ENCODE data around the gene TAS2R3.

The TAS2R3 gene, protein sequence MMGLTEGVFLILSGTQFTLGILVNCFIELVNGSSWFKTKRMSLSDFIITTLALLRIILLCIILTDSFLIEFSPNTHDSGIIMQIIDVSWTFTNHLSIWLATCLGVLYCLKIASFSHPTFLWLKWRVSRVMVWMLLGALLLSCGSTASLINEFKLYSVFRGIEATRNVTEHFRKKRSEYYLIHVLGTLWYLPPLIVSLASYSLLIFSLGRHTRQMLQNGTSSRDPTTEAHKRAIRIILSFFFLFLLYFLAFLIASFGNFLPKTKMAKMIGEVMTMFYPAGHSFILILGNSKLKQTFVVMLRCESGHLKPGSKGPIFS

DNA sequence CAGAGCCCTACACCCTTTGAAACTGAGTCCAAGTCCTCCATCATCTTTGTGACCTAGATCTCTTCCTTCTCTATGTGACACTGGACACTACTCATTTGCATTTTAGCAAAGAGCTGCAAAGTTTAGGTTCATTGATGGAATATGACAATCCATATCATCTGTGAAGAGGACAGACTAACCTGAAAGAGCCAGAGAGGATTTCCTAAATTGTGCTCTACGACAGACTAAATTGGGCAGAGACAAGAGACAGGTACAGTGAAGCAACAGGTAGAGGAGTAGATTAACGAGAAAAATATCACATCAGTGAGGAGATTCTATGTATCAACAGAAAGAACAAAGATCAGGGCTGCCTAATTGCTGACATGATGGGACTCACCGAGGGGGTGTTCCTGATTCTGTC lies at the start of gene TAS2R3:
TSS of gene TAS2R3 (plus strand) at position 301 of the 400 bp plus-strand sequence. CDS start at position 363, 62 bp downstream.
- no peak within 1 kb of the TSS for H3K27ac ChIP-seq
- TF ChIP-seq, protein P1, sequence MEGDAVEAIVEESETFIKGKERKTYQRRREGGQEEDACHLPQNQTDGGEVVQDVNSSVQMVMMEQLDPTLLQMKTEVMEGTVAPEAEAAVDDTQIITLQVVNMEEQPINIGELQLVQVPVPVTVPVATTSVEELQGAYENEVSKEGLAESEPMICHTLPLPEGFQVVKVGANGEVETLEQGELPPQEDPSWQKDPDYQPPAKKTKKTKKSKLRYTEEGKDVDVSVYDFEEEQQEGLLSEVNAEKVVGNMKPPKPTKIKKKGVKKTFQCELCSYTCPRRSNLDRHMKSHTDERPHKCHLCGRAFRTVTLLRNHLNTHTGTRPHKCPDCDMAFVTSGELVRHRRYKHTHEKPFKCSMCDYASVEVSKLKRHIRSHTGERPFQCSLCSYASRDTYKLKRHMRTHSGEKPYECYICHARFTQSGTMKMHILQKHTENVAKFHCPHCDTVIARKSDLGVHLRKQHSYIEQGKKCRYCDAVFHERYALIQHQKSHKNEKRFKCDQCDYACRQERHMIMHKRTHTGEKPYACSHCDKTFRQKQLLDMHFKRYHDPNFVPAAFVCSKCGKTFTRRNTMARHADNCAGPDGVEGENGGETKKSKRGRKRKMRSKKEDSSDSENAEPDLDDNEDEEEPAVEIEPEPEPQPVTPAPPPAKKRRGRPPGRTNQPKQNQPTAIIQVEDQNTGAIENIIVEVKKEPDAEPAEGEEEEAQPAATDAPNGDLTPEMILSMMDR (conservative IDR thresholded peaks at IDR 0.05) = no peak

DNA sequence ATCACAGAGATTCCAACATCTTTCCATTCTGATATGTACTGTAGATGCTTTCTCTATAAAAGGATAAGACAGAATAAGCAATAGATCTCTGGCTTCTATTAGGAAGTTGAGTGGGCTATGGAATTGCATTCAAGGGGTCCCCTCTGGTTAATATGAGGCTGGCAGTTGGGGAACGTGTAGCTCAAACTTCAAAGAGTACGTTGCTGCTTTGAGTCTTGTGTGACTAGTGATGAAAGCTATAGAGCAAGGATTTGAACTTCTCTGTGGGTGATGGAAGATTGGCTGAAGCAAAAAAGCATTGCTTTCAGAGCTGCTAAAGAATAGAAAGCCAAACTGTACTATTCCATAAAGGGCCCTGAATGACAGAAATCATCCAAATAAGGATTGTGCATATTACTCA lies 49.3 kb upstream of the TAS2R3 start:
- TF ChIP-seq, protein P1 (conservative IDR thresholded peaks at IDR 0.05) = no peak
- H3K27ac ChIP-seq = no peak overlapping the region

DNA sequence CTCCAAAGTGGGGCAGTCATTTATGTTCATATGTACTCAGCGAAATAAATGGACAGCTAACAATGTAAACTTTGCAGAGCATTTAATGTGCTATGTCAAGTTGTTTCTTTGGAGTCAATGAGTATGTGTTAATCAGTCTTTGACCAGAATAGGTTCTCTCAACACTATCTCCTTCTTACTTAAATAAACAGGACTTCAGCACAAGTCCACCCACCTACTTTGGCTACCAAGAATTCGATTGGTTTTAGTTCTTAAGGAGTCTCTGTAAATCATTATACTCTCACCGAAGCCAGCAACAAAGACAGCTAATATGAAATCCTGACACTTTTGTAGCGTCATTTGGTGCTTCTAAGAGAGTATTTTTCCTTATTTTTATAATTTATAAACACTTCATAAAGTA lies 48.9 kb upstream of the TAS2R3 start:
- TF ChIP-seq, protein P1 (conservative IDR thresholded peaks at IDR 0.05) = no peak
- no peak overlapping the region for H3K27ac ChIP-seq

DNA sequence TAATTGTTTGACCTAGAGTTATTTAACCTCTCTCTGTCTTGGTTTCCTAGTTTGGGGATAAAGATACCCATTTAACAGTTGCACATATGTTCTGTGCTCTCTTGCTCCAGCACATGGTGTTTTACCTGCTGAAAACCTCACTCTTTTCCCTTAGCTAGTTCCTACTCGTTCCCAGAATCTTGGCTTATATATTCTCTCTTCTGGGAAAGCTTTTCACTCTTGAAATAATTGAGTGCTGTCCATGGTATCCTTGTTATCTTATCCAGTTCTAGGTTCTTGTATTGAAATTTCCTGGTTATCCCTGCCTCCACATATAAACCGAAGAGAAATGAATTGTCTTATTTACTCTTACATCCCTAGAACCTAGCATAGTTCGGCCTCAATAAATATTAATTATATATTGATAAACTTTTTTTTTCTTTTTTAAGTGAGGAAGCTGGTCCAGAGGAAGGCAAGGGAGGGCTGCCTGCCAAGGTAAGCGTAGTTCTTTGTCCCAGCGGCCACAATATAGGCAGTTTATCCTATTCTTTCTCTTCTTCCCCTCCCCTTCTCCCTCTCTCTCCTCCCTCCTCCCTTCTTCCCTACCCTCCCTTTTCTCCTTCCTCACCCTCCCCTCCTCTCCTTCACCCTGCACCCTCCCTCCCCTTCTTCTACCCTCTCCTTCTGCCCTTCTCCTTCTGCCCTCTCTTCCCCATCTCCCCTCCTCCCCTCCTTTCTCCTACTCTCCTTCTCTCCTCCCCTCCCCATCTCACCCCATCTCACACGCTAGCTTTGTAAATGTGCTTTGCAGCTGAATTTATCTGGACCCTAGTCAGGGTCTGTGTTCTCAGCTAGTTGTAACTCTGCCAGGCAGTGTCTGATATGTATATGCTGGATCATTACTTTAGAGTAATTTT lies 47.9 kb upstream of the TAS2R3 start:
- TF ChIP-seq, protein P1 (conservative IDR thresholded peaks at IDR 0.05) = no peak
- H3K27ac ChIP-seq = no peak overlapping the region

DNA sequence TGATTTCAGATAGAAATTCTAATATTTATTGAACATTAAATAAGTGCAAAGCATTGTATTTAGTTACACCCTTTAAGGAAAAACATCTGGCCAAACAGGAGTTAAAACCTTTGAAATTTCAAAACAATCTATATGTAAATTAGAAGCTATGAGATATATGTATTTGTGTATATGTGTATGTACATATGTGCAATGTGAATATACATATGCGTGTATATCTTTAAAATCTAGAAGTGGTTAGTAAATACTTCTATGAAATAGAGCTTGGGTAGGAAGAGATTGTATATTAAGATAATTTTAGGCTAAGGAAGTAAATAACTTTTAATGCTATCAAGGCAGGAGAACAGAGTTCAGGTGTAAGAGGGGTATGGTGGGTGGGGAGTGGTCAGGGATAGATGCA lies 46.4 kb upstream of the TAS2R3 start:
- TF ChIP-seq, protein P1 (conservative IDR thresholded peaks at IDR 0.05) = no peak
- H3K27ac ChIP-seq = no peak overlapping the region

DNA sequence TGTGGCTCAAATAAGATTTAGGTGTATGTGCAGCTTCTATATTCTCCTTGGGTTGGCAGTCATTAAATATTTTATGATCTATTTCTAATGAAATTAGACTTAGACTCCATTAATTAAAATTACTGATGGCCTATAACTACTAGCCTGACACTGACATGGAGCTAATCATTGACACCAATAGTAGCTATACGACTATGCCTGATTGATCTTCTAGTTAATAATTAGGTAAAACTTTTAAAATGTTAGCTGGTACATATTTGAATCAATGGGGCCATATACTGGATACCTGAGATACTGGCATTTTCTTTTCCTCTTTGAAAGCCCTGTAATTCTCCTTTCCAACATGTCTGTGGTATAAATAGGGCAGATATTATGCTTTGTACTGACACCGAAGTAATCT lies 41.4 kb upstream of the TAS2R3 start:
- H3K27ac ChIP-seq = no peak overlapping the region
- TF ChIP-seq, protein P1 (conservative IDR thresholded peaks at IDR 0.05) = no peak

DNA sequence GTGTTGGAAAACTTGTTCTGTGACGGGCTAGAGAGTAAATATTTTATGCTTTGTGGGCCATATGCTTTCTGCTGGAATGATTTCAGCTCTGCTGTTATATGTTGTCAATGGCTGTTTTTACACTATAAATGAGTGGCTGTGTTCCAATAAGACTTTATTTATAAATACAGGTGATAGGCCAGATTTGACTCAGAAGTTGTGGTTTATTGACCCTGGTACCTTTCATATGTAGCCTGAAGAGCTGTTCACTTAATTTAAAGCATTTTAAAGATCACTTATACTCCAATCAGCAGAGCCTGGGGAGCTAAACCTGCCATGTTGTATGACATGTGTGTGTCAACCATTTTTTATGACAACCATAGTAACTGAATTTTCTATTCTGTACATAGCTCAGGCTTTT lies 34.9 kb upstream of the TAS2R3 start:
- H3K27ac ChIP-seq = no peak overlapping the region
- TF ChIP-seq, protein P1 (conservative IDR thresholded peaks at IDR 0.05) = no peak
